Mesenchymal stem cell (in vitro differentiated cells and primary cell): ENCODE measurements around the gene RNF26.

ENCODE experiments used
- DNase-seq: peaks from one replicate; pipeline ENCODE4 v3.0.0-alpha.2; 2013
- H2AFZ ChIP-seq: one replicate; pipeline ENCODE4 v1.6.1; 2013; ENCODE audit warnings: low read depth, mild to moderate bottlenecking, control low read depth, inconsistent platforms, low read length, moderate library complexity
- H2AK5ac ChIP-seq: 2 replicates; pipeline ENCODE4 v1.6.1; 2013; ENCODE audit warnings: low read length, moderate library complexity, mild to moderate bottlenecking, inconsistent platforms; ENCODE audit not compliant: severe bottlenecking
- H2BK120ac ChIP-seq: one replicate; pipeline ENCODE4 v1.6.1; 2013; ENCODE audit warnings: low read depth, mild to moderate bottlenecking, inconsistent platforms, low read length, moderate library complexity
- H2BK12ac ChIP-seq, 2 experiments: one replicate each; pipeline ENCODE4 v1.6.1; 2013; ENCODE audit warnings: inconsistent platforms in 2 of 2, low read length in 2 of 2, mild to moderate bottlenecking in 2 of 2, moderate library complexity in 2 of 2, control low read depth in 1 of 2
- H2BK15ac ChIP-seq: one replicate; pipeline ENCODE4 v1.6.1; 2013; ENCODE audit warnings: mild to moderate bottlenecking, low read depth, inconsistent platforms; ENCODE audit not compliant: poor library complexity, severe bottlenecking
- H2BK5ac ChIP-seq: 2 replicates; pipeline ENCODE4 v1.6.1; 2013; ENCODE audit warnings: low read depth, mild to moderate bottlenecking, low read length, control low read depth, inconsistent platforms; ENCODE audit not compliant: poor library complexity, severe bottlenecking
- H3K14ac ChIP-seq, 2 experiments: one replicate each; pipeline ENCODE4 v1.6.1; 2013; ENCODE audit warnings: inconsistent platforms in 2 of 2, low read length in 2 of 2, control low read depth in 1 of 2, mild to moderate bottlenecking in 1 of 2, moderate library complexity in 1 of 2
- H3K18ac ChIP-seq, 2 experiments: one replicate each; pipeline ENCODE4 v1.6.1; 2013; ENCODE audit warnings: inconsistent platforms in 2 of 2, low read length in 2 of 2, control low read depth in 1 of 2, low read depth in 1 of 2, mild to moderate bottlenecking in 1 of 2
- H3K23ac ChIP-seq, 2 experiments: one replicate each; pipeline ENCODE4 v1.6.1; 2013; ENCODE audit warnings: inconsistent platforms in 2 of 2, low read length in 2 of 2, mild to moderate bottlenecking in 2 of 2, moderate library complexity in 2 of 2, control low read depth in 1 of 2
- H3K27ac ChIP-seq: 2 replicates; pipeline ENCODE4 v1.5.1; 2013; ENCODE audit warnings: mild to moderate bottlenecking, moderate library complexity, low read length, control low read depth, inconsistent platforms; ENCODE audit not compliant: poor library complexity, severe bottlenecking
- H3K27me3 ChIP-seq, 2 experiments: 2 replicates each; pipeline versions ENCODE4 v1.6.1 to v1.7.0; 2013; ENCODE audit warnings: low read length in 2 of 2, mild to moderate bottlenecking in 2 of 2, moderate library complexity in 2 of 2, control low read depth in 1 of 2, inconsistent platforms in 1 of 2; ENCODE audit not compliant: control insufficient read depth in 1 of 2, insufficient read depth in 1 of 2
- H3K36me3 ChIP-seq, 2 experiments: 2 replicates each; pipeline versions ENCODE4 v1.6.1 to v1.7.0; 2013; ENCODE audit warnings: low read length in 2 of 2, control low read depth in 1 of 2, inconsistent platforms in 1 of 2, low read depth in 1 of 2, mild to moderate bottlenecking in 1 of 2; ENCODE audit not compliant: insufficient read depth in 2 of 2, control insufficient read depth in 1 of 2
- H3K4ac ChIP-seq, 2 experiments: one replicate each; pipeline ENCODE4 v1.6.1; 2013; ENCODE audit warnings: inconsistent platforms in 2 of 2, low read length in 2 of 2, mild to moderate bottlenecking in 2 of 2, moderate library complexity in 2 of 2, control low read depth in 1 of 2, low read depth in 1 of 2
- H3K4me1 ChIP-seq: 2 replicates; pipeline ENCODE4 v1.6.1; 2013; ENCODE audit warnings: low read depth, low read length, control low read depth; ENCODE audit not compliant: control insufficient read depth, insufficient read depth
- H3K4me2 ChIP-seq: 2 replicates; pipeline ENCODE4 v1.6.1; 2013; ENCODE audit warnings: low read length, mild to moderate bottlenecking, inconsistent platforms; ENCODE audit not compliant: poor library complexity, severe bottlenecking
- H3K4me3 ChIP-seq, 2 experiments: 2 replicates each; pipeline versions ENCODE4 v1.5.1 to v1.7.0; 2013; ENCODE audit warnings: low read length in 2 of 2, mild to moderate bottlenecking in 2 of 2, control low read depth in 1 of 2, low read depth in 1 of 2; ENCODE audit not compliant: insufficient read depth in 1 of 2
- H3K79me1 ChIP-seq: replicated peaks from 2 replicates; pipeline ENCODE4 v1.6.1; 2013; ENCODE audit warnings: mild to moderate bottlenecking, control low read depth, low read length, inconsistent platforms; ENCODE audit not compliant: poor library complexity, severe bottlenecking
- H3K9ac ChIP-seq: 2 replicates; pipeline ENCODE4 v1.7.0; 2013; ENCODE audit warnings: mild to moderate bottlenecking, low read length, moderate library complexity
- H3K9me3 ChIP-seq: 2 replicates; pipeline ENCODE4 v1.7.0; 2013; ENCODE audit warnings: mild to moderate bottlenecking, low read length; ENCODE audit not compliant: control insufficient read depth
- H4K8ac ChIP-seq: one replicate; pipeline ENCODE4 v1.6.1; 2013; ENCODE audit warnings: inconsistent platforms, mild to moderate bottlenecking, low read length, moderate library complexity
- H4K91ac ChIP-seq: one replicate; pipeline ENCODE4 v1.6.1; 2013; ENCODE audit warnings: mild to moderate bottlenecking, low read length, inconsistent platforms
- WGBS: methylation state at CpG from one replicate; pipeline ENCODE4 v1.1.7; 2013; ENCODE audit warnings: mixed read lengths; 5-methylcytosine and 5-hydroxymethylcytosine counted together

The RNF26 gene

GRCh38 chr11:119338965-119339588, 4.8 kb downstream of the RNF26 start:
- Histone ChIP-seq H2BK5ac (no peak overlapping the region), H4K8ac (peak overlapping the region; percentile 92), H3K27ac (no peak overlapping the region), H3K9ac (peak overlapping the region; percentile 77), H3K79me1 (peaks cover 30% of the 10 kb centered on the region), H3K4ac (peak overlapping the region; percentile 19 to 58), H3K27me3 (peaks cover 18 to 48% of the 10 kb centered on the region in 2 experiments), H3K9me3 (no peaks in the 10 kb centered on the region), H3K4me3 (peak overlapping the region in 1 of 2 experiments; percentile 77), H2BK15ac (peak overlapping the region; percentile 91), H3K18ac (peak overlapping the region; percentile 83 to 85), H2AFZ (peak overlapping the region; percentile 39), H3K36me3 (peaks cover 15 to 17% of the 10 kb centered on the region in 2 experiments), H2BK12ac (peak overlapping the region; percentile 40 to 83), H3K23ac (peak overlapping the region in 1 of 2 experiments; percentile 9), H4K91ac (peak overlapping the region; percentile 64), H3K14ac (peak overlapping the region in 1 of 2 experiments; percentile 9), H2BK120ac (peak overlapping the region; percentile 94), H3K4me1 (peaks cover 39% of the 10 kb centered on the region), H2AK5ac (no peak overlapping the region), H3K4me2 (no peak overlapping the region)
- 69% methylated on average over 11 of the region's 11 CpGs for WGBS
- DNase-seq: peak; percentile 24

- peaks cover 28% of the 10 kb centered on the region for H3K79me1 ChIP-seq
- H3K27ac ChIP-seq: no peak overlapping the region
- H4K91ac ChIP-seq: peak overlapping the region; percentile 71
- peaks cover 15 to 17% of the 10 kb centered on the region in 2 experiments for H3K36me3 ChIP-seq
- H3K4me1 ChIP-seq: peaks cover 39% of the 10 kb centered on the region
- no peak overlapping the region for H2AK5ac ChIP-seq
- H3K4me2 ChIP-seq: peak overlapping the region; percentile 70
- peak overlapping the region; percentile 94 for H2BK120ac ChIP-seq
- H4K8ac ChIP-seq: peak overlapping the region; percentile 92
- peak overlapping the region; percentile 77 for H3K9ac ChIP-seq
- 9% methylated on average over 75 of the region's 86 CpGs for WGBS
- peak overlapping the region; percentile 8 to 83 for H2BK12ac ChIP-seq
- H3K4me3 ChIP-seq: peak overlapping the region; percentile 35 to 77
- peak overlapping the region in 1 of 2 experiments; percentile 50 for H3K14ac ChIP-seq
- H3K9me3 ChIP-seq: no peaks in the 10 kb centered on the region
- H3K4ac ChIP-seq: peak overlapping the region; percentile 64 to 99
- H3K18ac ChIP-seq: peak overlapping the region; percentile 86 to 94
- H2AFZ ChIP-seq: peak overlapping the region; percentile 73
- DNase-seq: peak; percentile 66
- no peak overlapping the region for H2BK5ac ChIP-seq
- H3K27me3 ChIP-seq: peaks cover 18 to 55% of the 10 kb centered on the region in 2 experiments
- peak overlapping the region in 1 of 2 experiments; percentile 55 for H3K23ac ChIP-seq
- peak overlapping the region; percentile 91 for H2BK15ac ChIP-seq
Measured at GRCh38 chr11:119339589-119340334, 5.4 kb downstream of the RNF26 start.

GRCh38 chr11:119340335-119341221, 6.3 kb downstream of the RNF26 start, which contains the start of gene C1QTNF5:
TSS of gene C1QTNF5 (minus strand) at chr11:119340883. CDS start at chr11:119340397, 486 bp downstream.
- H2AFZ ChIP-seq: peak within 1 kb of the TSS; percentile 73
- peak within 1 kb of the TSS; percentile 71 for H4K91ac ChIP-seq
- peak within 1 kb of the TSS; percentile 78 to 90 for H2BK12ac ChIP-seq
- no peak within 1 kb of the TSS for H3K27ac ChIP-seq
- peak within 1 kb of the TSS; percentile 77 for H3K9ac ChIP-seq
- peaks cover 20% of the 10 kb centered on the region for H3K79me1 ChIP-seq
- H2BK15ac ChIP-seq: peak within 1 kb of the TSS; percentile 93
- peak within 1 kb of the TSS; percentile 72 to 99 for H3K4ac ChIP-seq
- DNase-seq: peak; percentile 74
- H3K9me3 ChIP-seq: no peaks in the 10 kb centered on the region
- H2AK5ac ChIP-seq: no peak within 1 kb of the TSS
- H3K36me3 ChIP-seq: peaks cover 15 to 17% of the 10 kb centered on the region in 2 experiments
- H3K27me3 ChIP-seq: peaks cover 18 to 63% of the 10 kb centered on the region in 2 experiments
- peaks cover 32% of the 10 kb centered on the region for H3K4me1 ChIP-seq
- H3K23ac ChIP-seq: peak within 1 kb of the TSS; percentile 34 to 55
- peak within 1 kb of the TSS; percentile 86 to 94 for H3K18ac ChIP-seq
- peak within 1 kb of the TSS; percentile 70 for H3K4me2 ChIP-seq
- 4% methylated on average over 49 of the region's 53 CpGs for WGBS
- peak within 1 kb of the TSS; percentile 35 to 77 for H3K4me3 ChIP-seq
- H2BK120ac ChIP-seq: peak within 1 kb of the TSS; percentile 94
- H2BK5ac ChIP-seq: no peak within 1 kb of the TSS
- peak within 1 kb of the TSS in 1 of 2 experiments; percentile 70 for H3K14ac ChIP-seq
- H4K8ac ChIP-seq: peak within 1 kb of the TSS; percentile 92
